Activated CD8-positive, alpha-beta memory T cell treated with anti-CD3 and anti-CD28 coated beads, Interleukin-2, amount 10 ng/mL, durations not matched to agents 7 days and 5 days (primary cell): ENCODE results near the gene MOSMO. TPM values are rescaled to one million over a fixed set of nuclear protein-coding genes. Genes with fewer than 3 reads are reported as not detected.
"Not testable (repeated sequence)": the region's sequence is repeated elsewhere in the genome, so short reads cannot be mapped to it uniquely, and the experiment has no call there.

Source experiments
- ATAC-seq: fragments of 150-1000 bp; cut with Tn5 transposase; one replicate; pipeline ENCODE4 v1.10.0; 2021; ENCODE audit warnings: moderate library complexity
- CTCF ChIA-PET: fragments of 350-600 bp; sonication (Branson Sonifier 250); formaldehyde crosslinking; loops from one replicate; lab custom pipeline; 2021; ENCODE audit warnings: antibody characterized with exemption; lab: Charles Lee
- DNase-seq: peaks from one replicate; pipeline ENCODE4 v3.0.0-alpha.2; 2020
- H3K27ac Mint-ChIP-seq: one replicate; pipeline ENCODE4 v1.8.0; 2021; ENCODE audit warnings: mild to moderate bottlenecking, mixed read lengths
- H3K27me3 Mint-ChIP-seq: one replicate; pipeline ENCODE4 v1.8.0; 2021; ENCODE audit warnings: mixed read lengths
- H3K36me3 Mint-ChIP-seq: one replicate; pipeline ENCODE4 v1.8.0; 2021; ENCODE audit warnings: mild to moderate bottlenecking, mixed read lengths
- H3K4me1 Mint-ChIP-seq: one replicate; pipeline ENCODE4 v1.8.0; 2021; ENCODE audit warnings: mixed read lengths
- H3K4me3 Mint-ChIP-seq: one replicate; pipeline ENCODE4 v1.8.0; 2021; ENCODE audit warnings: mild to moderate bottlenecking, moderate library complexity, mixed read lengths
- H3K9me3 Mint-ChIP-seq: one replicate; pipeline ENCODE4 v1.8.0; 2022; ENCODE audit warnings: low read depth, mixed read lengths
- total RNA-seq, 2 experiments: library from RNA; stranded (reverse); gene quantifications; one replicate each; pipeline ENCODE4 v1.2.3, GENCODE V29; 2021

Gene MOSMO
- total RNA-seq, 2 experiments from 2014 or later: 10.2 to 12.6 TPM

DNA sequence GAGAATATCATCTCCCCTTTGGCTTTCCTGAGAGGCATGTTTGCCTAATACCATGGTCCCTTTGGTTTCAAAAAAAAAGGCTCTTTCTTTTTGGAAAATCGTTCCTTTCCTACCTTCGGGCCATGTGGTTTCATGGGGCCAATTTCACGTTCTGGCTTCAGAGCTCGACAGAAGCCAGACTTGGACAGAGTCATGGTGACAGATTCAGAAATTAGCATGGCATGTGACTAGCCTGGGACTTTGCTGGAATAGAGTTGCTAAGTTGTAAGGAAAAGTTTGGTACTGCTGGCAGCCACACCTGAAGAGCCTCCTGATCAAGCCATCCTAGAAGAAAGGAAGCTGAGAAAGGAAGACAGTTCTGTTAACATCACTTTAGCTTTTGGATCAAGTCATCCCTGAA, 82.0 kb downstream of the MOSMO start:
- H3K36me3 Mint-ChIP-seq: peaks cover 1% of the 10 kb centered on the region
- no peaks in the 10 kb centered on the region for H3K9me3 Mint-ChIP-seq
- no peaks in the 10 kb centered on the region for H3K4me1 Mint-ChIP-seq
- CTCF ChIA-PET: interaction anchor here (0.6 to 3.3 kb wide), 4 partner anchors 10 to 174 kb away, joined by 3 to 23 read pairs (median 8); partner anchors contain the start of gene PDZD9
- ATAC-seq (no peak), DNase-seq (no peak)
- no peak overlapping the region for H3K27ac Mint-ChIP-seq
- peaks cover under 1% of the 10 kb centered on the region for H3K27me3 Mint-ChIP-seq
- H3K4me3 Mint-ChIP-seq: no peak overlapping the region

DNA sequence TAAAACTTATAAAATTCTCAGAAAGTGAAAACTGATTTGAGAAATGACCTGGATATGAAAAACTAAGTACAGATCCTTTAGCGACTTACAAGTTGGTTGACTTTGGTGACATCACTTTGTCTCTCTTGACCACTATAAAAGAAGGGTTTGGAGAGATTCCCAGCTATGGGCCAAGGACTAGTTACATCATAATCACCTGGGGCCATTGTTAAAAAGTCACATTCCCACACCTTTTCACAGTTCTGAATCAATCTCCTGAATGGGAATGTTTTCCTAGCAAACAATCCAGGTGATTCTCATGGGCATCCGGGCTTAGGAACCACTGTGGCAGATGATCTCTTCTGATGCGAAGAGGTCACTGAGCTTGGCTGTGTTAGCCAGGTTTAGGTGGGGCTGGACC, 83.8 kb downstream of the MOSMO start:
- H3K27ac Mint-ChIP-seq: no peak overlapping the region

DNA sequence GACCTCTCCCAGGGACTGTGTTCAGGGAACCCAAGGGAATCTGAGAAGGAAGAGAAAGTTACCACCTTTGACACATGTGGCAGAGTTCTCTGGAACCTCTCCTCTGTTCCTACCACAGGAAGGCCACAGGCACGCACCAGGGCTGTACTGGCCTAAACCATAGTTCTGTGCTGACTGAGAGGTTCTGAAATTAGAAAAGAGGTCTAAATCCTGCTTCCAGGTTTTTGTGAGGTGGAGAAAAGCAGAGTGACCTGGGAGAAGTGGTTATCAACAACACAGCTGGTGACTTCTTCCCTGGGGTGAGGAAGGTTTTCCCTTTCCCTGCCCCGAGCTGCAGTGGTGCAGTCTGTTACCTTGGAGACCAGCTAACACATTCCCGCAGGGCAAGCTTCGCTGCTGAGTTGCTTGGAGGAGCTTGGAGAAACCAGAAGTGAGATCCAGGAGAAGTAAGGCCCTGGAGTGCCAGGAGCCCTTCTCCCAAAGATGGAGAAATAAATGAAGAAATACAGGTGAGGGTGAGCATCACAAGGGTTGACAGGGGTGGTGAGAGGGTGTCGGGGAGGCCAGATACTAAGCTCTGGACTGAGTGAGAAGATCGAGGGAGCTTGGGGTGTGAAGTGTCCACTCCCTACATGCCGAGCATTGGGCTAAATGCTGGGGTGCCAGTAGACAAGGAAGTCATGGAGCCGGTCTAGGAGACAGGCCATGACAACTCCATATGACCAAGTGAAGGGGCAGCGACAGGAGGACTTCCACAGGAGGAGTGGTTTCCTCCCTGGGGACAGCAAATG, 84.4 kb downstream of the MOSMO start, which contains the start of gene VWA3A:
VWA3A (plus strand) TSS at position 399 of the 791 bp plus-strand sequence; CDS start at position 496, 97 bp downstream.
- H3K4me1 Mint-ChIP-seq: no peaks in the 10 kb centered on the region
- no peaks in the 10 kb centered on the region for H3K36me3 Mint-ChIP-seq
- CTCF ChIA-PET: interaction anchor here (1.1 to 1.2 kb wide), 3 partner anchors 15 to 97 kb away, joined by 3 to 7 read pairs (median 5); no protein-coding TSS in a partner anchor
- ATAC-seq: no peak
- no peak within 1 kb of the TSS for H3K4me3 Mint-ChIP-seq
- H3K9me3 Mint-ChIP-seq: no peaks in the 10 kb centered on the region
- peaks cover 8% of the 10 kb centered on the region for H3K27me3 Mint-ChIP-seq
- DNase-seq: no peak
- H3K27ac Mint-ChIP-seq: no peak within 1 kb of the TSS

More for the DNA sequence above, 83.8 kb downstream of the MOSMO start:
- Mint-ChIP-seq H3K4me3 (no peak overlapping the region), H3K9me3 (no peaks in the 10 kb centered on the region), H3K27me3 (peaks cover 8% of the 10 kb centered on the region), H3K4me1 (no peaks in the 10 kb centered on the region), H3K36me3 (no peaks in the 10 kb centered on the region)
- ATAC-seq (no peak), DNase-seq (no peak)
- CTCF ChIA-PET: interaction anchor here (0.7 to 1.2 kb wide), 3 partner anchors 83 to 97 kb away, joined by 3 to 7 read pairs (median 3); no protein-coding TSS in a partner anchor

DNA sequence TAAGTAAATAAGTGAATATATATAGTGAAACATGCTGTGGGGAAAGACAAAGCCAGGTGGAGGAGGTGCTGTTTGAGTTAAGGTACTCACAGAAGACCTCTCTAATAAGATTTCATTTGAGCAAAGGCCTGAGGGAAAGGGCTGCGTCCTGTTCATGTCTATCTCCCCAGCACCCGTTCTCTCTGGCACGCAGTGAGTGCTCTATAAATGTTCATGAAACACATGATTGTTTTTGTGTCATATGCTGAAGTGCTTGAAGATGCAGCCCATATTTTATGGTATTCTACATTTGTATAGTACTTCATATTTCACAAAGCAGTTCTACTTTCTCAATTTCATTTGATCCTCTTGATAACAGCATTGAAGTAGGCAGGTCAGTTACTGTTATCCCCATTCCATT, 85.4 kb downstream of the MOSMO start:
- Mint-ChIP-seq H3K4me3 (no peak overlapping the region), H3K4me1 (no peaks in the 10 kb centered on the region), H3K27ac (no peak overlapping the region), H3K36me3 (no peaks in the 10 kb centered on the region), H3K9me3 (no peaks in the 10 kb centered on the region), H3K27me3 (peaks cover 14% of the 10 kb centered on the region)
- ATAC-seq (no peak), DNase-seq (no peak)
- CTCF ChIA-PET: no interaction called here

DNA sequence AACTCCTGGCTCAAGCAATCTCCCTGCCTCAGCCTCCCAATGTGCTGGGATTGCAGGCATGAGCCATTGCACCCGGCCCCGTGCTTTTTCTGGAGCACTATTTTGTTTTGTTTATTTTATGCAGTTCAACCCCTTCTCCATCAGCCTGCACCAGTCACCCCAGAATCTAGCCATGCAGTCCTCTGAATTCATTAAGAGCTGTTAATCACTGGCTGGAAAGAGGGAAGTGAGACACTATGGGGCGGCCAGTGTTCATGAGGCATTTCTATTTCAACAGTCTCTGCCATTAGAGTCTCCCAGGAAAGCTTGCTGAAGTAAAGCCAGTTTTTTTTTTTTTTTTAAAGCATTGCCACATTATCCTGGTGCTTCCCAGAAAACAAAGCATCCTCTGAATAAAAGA, 86.1 kb downstream of the MOSMO start:
- peaks cover 14% of the 10 kb centered on the region for H3K27me3 Mint-ChIP-seq
- ATAC-seq: no peak
- H3K4me1 Mint-ChIP-seq: peaks cover 2% of the 10 kb centered on the region
- no peak overlapping the region for H3K4me3 Mint-ChIP-seq
- no peak overlapping the region for H3K27ac Mint-ChIP-seq
- H3K9me3 Mint-ChIP-seq: no peaks in the 10 kb centered on the region
- CTCF ChIA-PET: no interaction called here
- no peak for DNase-seq
- no peaks in the 10 kb centered on the region for H3K36me3 Mint-ChIP-seq

- peaks cover 17% of the 10 kb centered on the region for H3K27me3 Mint-ChIP-seq
- CTCF ChIA-PET: interaction anchor here (0.7 to 3.1 kb wide), 28 partner anchors 9 to 299 kb away, joined by 3 to 23 read pairs (median 4); no protein-coding TSS in a partner anchor
- H3K9me3 Mint-ChIP-seq: no peaks in the 10 kb centered on the region
- DNase-seq: no peak
- H3K4me1 Mint-ChIP-seq: peaks cover 5% of the 10 kb centered on the region
- no peak overlapping the region for H3K4me3 Mint-ChIP-seq
- H3K27ac Mint-ChIP-seq: no peak overlapping the region
- no peaks in the 10 kb centered on the region for H3K36me3 Mint-ChIP-seq
- peak; percentile 89 for ATAC-seq
Observed at GRCh38 chr16:22098405-22099255, 90.7 kb downstream of the MOSMO start.

DNA sequence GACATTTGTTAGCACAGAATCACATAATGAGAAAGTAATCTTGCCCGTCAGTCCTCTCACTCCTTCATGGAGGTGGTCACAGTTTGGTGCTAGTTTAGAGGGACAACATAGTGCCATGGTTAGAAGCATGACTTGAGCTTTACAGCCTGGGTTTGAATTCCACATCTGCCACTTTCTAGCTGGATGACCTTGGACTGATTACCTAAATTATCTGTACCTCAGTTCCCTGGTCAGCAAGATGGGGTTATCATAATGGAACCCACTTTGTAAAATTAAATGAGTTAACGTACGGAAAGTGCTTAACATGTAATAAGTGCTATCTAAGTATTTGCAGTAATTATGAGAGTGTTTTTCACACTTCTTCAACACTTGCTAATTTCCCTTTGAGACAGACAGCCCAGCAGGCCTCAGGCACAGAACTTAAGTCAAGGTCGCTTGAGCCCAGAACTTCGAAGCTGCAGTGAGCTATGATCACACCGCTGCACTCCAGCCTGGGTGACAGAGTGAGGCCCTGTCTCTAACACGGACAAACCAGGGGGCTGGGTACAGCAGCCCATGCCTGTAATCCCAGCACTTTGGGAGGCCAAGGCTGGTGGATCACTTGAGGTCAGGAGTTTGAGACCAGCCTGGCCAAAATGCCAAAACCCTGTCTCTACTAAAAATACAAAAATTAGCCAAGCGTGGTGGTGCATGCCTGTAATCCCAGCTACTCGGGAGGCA, 91.5 kb downstream of the MOSMO start:
- H3K4me3 Mint-ChIP-seq: no peak overlapping the region
- peaks cover 5% of the 10 kb centered on the region for H3K4me1 Mint-ChIP-seq
- CTCF ChIA-PET: interaction anchor here (0.7 to 3.1 kb wide), 26 partner anchors 10 to 298 kb away, joined by 3 to 23 read pairs (median 4); no protein-coding TSS in a partner anchor
- peaks cover 17% of the 10 kb centered on the region for H3K27me3 Mint-ChIP-seq
- no peak overlapping the region for H3K27ac Mint-ChIP-seq
- ATAC-seq: no peak
- no peak for DNase-seq
- no peaks in the 10 kb centered on the region for H3K9me3 Mint-ChIP-seq
- H3K36me3 Mint-ChIP-seq: no peaks in the 10 kb centered on the region

DNA sequence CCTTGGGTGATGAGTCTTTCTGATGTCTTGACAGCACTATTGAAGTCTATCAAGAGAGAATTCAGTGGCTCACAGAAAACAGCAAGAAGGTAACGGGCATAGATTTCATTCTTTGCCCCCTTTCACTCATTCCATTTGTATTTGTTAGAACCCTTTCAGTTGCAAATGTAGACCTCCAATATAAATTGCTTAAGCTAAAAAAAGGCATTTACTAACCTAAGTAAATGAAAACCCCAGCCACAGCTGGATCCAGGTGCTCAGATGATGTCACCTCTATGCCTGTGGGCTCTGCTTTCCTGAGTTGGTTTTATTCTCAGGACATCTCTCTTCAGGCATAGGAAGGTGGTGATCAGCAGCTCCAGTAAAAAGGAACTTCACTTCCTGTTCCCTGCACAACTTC, 95.5 kb downstream of the MOSMO start:
- CTCF ChIA-PET: interaction anchor here (2.6 kb wide), 1 partner anchor 26 kb away, joined by 8 read pairs; no protein-coding TSS in a partner anchor
- no peak overlapping the region for H3K4me3 Mint-ChIP-seq
- H3K27me3 Mint-ChIP-seq: peaks cover 12% of the 10 kb centered on the region
- ATAC-seq (no peak), DNase-seq (no peak)
- H3K36me3 Mint-ChIP-seq: no peaks in the 10 kb centered on the region
- peaks cover 5% of the 10 kb centered on the region for H3K4me1 Mint-ChIP-seq
- no peaks in the 10 kb centered on the region for H3K9me3 Mint-ChIP-seq
- H3K27ac Mint-ChIP-seq: no peak overlapping the region

- Mint-ChIP-seq H3K9me3 (no peaks in the 10 kb centered on the region), H3K4me3 (no peak overlapping the region), H3K36me3 (no peaks in the 10 kb centered on the region), H3K27ac (no peak overlapping the region), H3K4me1 (peaks cover 8% of the 10 kb centered on the region), H3K27me3 (peaks cover 12% of the 10 kb centered on the region)
- CTCF ChIA-PET: interaction anchor here (0.6 to 2.5 kb wide), 4 partner anchors 10 to 119 kb away, joined by 3 to 12 read pairs (median 7); no protein-coding TSS in a partner anchor
- ATAC-seq (no peak), DNase-seq (no peak)
Observed at GRCh38 chr16:22109258-22109898, 101.5 kb downstream of the MOSMO start.

- ATAC-seq, H3K4me3 Mint-ChIP-seq, H3K4me1 Mint-ChIP-seq, H3K36me3 Mint-ChIP-seq, H3K9me3 Mint-ChIP-seq, DNase-seq, H3K27ac Mint-ChIP-seq: not testable (repeated sequence)
- CTCF ChIA-PET: interaction anchor here (2.4 kb wide), 1 partner anchor 13 kb away, joined by 6 read pairs; no protein-coding TSS in a partner anchor
- H3K27me3 Mint-ChIP-seq: peaks cover 12% of the 10 kb centered on the region
Observed at GRCh38 chr16:22111629-22112028, 103.7 kb downstream of the MOSMO start.

DNA sequence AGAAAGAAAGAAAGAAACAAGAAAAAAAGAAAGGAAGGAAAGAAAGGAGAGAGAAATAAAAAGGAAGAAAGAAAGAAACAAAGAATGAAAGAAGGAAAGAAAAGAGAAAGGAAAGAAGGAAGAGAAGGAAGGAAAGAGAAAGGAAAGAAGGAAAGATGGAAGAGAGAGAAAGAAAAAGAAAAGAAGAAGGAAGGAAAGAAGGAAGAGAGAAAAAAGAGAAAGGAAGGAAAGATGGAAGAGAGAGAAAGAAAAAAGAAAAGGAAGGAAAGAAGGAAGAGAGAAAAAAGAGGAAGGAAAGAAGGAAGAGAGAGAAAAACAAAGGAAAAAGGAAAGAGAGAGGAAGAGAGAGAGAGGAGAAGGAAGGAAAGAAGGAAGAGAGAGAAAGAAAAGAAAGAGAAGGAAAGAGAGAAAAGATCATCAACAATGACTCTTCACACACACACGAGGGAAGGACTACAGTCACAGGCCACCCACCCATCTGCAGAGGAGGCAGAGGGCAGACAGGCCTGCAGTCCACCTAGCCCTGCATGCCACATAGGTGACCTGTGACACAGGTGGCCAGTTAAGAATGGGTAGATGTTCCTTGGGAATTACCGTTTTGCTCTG, 108.3 kb downstream of the MOSMO start:
- H3K4me3 Mint-ChIP-seq: no peak overlapping the region
- CTCF ChIA-PET: no interaction called here
- ATAC-seq: no peak

DNA sequence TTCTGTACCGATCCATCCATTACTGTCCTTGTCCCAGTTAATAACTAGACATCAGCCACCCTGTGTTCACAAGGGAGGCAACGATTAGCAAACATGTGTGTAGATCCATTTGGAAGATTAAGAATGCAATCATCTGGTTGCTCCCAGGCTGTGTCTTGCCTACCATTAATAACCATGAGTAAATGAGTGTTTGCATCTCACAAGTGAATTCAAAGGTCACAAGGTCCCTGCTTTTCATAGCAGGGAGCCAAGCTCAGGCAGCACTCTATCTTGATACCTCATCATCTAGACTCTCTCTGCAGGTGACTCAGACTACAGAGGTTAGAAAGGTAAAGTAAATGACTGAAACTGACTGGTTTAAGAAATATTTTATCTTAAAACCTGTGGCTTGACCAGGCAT, 109.7 kb downstream of the MOSMO start:
- H3K36me3 Mint-ChIP-seq: no peaks in the 10 kb centered on the region
- no peaks in the 10 kb centered on the region for H3K4me1 Mint-ChIP-seq
- ATAC-seq: no peak
- no peaks in the 10 kb centered on the region for H3K9me3 Mint-ChIP-seq
- no peak overlapping the region for H3K27ac Mint-ChIP-seq
- no peak overlapping the region for H3K4me3 Mint-ChIP-seq
- no peak for DNase-seq
- CTCF ChIA-PET: no interaction called here
- peaks cover 2% of the 10 kb centered on the region for H3K27me3 Mint-ChIP-seq

More for the DNA sequence above, 108.3 kb downstream of the MOSMO start:
- no peaks in the 10 kb centered on the region for H3K36me3 Mint-ChIP-seq
- H3K9me3 Mint-ChIP-seq: no peaks in the 10 kb centered on the region
- H3K27me3 Mint-ChIP-seq: peaks cover 2% of the 10 kb centered on the region
- H3K27ac Mint-ChIP-seq: no peak overlapping the region
- no peaks in the 10 kb centered on the region for H3K4me1 Mint-ChIP-seq
- no peak for DNase-seq
